ENCODE results near the gene FBH1.
"Not testable (repeated sequence)": the region's sequence is repeated elsewhere in the genome, so short reads cannot be mapped to it uniquely, and the experiment has no call there.

Gene FBH1

GRCh38 chr10:5961405-5962100 lies 71.5 kb downstream of the FBH1 start:
- no peak for DNase-seq

- not testable (repeated sequence) for DNase-seq
Observed at GRCh38 chr10:5962358-5962940, 72.4 kb downstream of the FBH1 start.

GRCh38 chr10:5963071-5963470 lies 73.0 kb downstream of the FBH1 start:
- DNase-seq: no peak

GRCh38 chr10:5963591-5963990 lies 73.5 kb downstream of the FBH1 start:
- no peak for DNase-seq

GRCh38 chr10:5964736-5965135 lies 74.7 kb downstream of the FBH1 start:
- DNase-seq: no peak

GRCh38 chr10:5965266-5965665 lies 75.2 kb downstream of the FBH1 start:
- no peak for DNase-seq

GRCh38 chr10:5968037-5968680 lies 78.1 kb downstream of the FBH1 start:
- no peak for DNase-seq

GRCh38 chr10:5968681-5969453 lies 78.8 kb downstream of the FBH1 start:
- no peak for DNase-seq

- DNase-seq: no peak
Observed at GRCh38 chr10:5970066-5970465, 80.0 kb downstream of the FBH1 start.

- no peak for DNase-seq
Observed at GRCh38 chr10:5970527-5970926, 80.5 kb downstream of the FBH1 start.

- DNase-seq: no peak
Observed at GRCh38 chr10:5971315-5971832, 81.3 kb downstream of the FBH1 start.

- no peak for DNase-seq
Observed at GRCh38 chr10:5971886-5972285, 81.8 kb downstream of the FBH1 start.

- DNase-seq: no peak
Observed at GRCh38 chr10:5973069-5973468, 83.0 kb downstream of the FBH1 start.

GRCh38 chr10:5975641-5976473 lies 85.8 kb downstream of the FBH1 start:
- peak; percentile 82 for DNase-seq

- DNase-seq: peak; percentile 58
Observed at GRCh38 chr10:5976512-5977470, 86.7 kb downstream of the FBH1 start.

GRCh38 chr10:5977471-5978229 lies 87.6 kb downstream of the FBH1 start, which contains the start of gene IL15RA:
TSS of gene IL15RA (minus strand) at chr10:5977543. CDS start at chr10:5977492, 51 bp downstream.
- peak; percentile 91 for DNase-seq

GRCh38 chr10:5978230-5978489 lies 88.1 kb downstream of the FBH1 start:
- DNase-seq: no peak

- no peak for DNase-seq
Observed at GRCh38 chr10:5981529-5981928, 91.5 kb downstream of the FBH1 start.

GRCh38 chr10:5983774-5984173 lies 93.7 kb downstream of the FBH1 start:
- DNase-seq: no peak

- DNase-seq: no peak
Observed at GRCh38 chr10:5985029-5985428, 95.0 kb downstream of the FBH1 start.

Data from RPMI8226 (cell line).